HAP-1 (cell line): ENCODE data around the gene ARHGEF4.

Source experiments
- DNase-seq, 2 experiments: peaks; one replicate each; pipeline ENCODE4 v3.0.0-alpha.2; 2016 to 2020; ENCODE audit warnings: low spot score in 2 of 2
- H3K27me3 ChIP-seq: fragments of 250-450 bp; sonication (Bioruptor Pico); 2 replicates; pipeline ENCODE4 v1.5.1; 2020; ENCODE audit warnings: low read depth, mild to moderate bottlenecking, moderate library complexity
- H3K36me3 ChIP-seq: fragments of 250-450 bp; sonication (Bioruptor Pico); replicated peaks from 2 replicates; pipeline ENCODE4 v1.5.1; 2020; ENCODE audit warnings: mild to moderate bottlenecking
- H3K4me1 ChIP-seq: fragments of 250-450 bp; sonication (Bioruptor Pico); 2 replicates; pipeline ENCODE4 v1.5.1; 2020; ENCODE audit warnings: mild to moderate bottlenecking
- H3K4me3 ChIP-seq: fragments of 250-450 bp; sonication (Bioruptor Pico); 2 replicates; pipeline ENCODE4 v1.5.1; 2020; ENCODE audit warnings: mild to moderate bottlenecking, moderate library complexity
- H3K9me3 ChIP-seq: fragments of 250-450 bp; sonication (Bioruptor Pico); 2 replicates; pipeline ENCODE4 v1.5.1; 2020; ENCODE audit warnings: mild to moderate bottlenecking, moderate library complexity
- in situ Hi-C: fragments of 300-500 bp; cut with MboI; formaldehyde crosslinking; loops from 3 replicates; pipeline ENCODE4 v1.14.3; 2020; ENCODE audit warnings: low sequenced_read_pairs, inconsistent platforms, mixed read lengths

ARHGEF4 gene

DNA sequence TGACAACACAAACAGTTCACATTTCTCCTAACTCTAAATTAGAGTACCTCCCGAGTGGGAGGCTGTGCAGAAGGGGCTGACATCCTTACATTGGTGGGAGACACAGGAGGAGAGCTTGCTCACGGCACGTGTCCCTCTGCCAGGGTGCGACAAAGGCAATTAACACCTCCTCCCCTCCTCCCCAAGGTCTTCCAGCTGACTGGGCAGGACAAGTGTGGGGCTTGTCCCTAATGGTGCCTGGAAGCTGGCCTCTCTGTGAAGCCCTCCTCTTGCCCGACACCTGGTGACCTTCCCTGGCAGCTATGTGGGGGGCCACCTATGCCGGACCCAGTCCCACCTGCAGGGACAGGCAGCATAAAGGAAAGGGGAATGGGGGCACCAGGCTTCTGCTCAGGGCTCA, 199.6 kb downstream of the ARHGEF4 start:
- Histone ChIP-seq H3K4me3 (no peak overlapping the region), H3K36me3 (no peaks in the 10 kb centered on the region), H3K4me1 (no peaks in the 10 kb centered on the region), H3K27me3 (peaks cover 8% of the 10 kb centered on the region), H3K9me3 (no peaks in the 10 kb centered on the region)
- in situ Hi-C loops, result no loop called here
- DNase-seq, result no peak

DNA sequence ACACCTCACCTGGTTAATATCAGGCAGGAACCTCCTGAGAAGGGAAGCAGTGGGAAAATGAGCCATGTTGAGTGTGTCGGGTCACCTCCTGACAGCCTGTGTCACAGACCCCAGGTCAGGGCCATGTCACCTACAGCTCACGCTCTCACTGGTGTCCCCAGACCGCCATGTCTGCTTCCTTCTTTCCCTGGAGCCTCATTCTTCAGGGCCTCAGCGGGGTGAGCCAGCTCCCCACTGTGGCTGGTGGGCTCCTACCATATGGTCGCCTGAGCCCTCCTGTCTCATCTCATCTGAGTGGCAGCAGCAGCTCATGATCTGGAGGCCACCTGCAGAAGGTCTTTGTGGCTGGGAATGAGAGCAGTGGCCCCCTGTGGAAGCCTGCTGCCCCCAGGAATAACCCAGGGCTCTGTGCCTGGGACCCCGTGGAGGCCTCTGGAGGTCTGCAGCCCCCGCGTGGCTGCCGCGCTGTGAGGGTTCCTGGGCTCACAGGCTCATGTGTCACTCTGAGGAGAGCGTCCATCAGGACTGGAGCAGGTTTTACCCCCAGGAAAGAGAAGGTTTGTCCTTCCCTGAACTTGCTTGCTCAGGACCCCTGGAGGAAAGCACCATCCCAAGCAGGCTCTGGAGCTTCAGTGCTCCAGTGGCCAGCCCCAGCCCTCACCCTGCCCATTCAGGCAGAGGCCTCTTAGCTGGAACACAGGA, 200.1 kb downstream of the ARHGEF4 start:
- Histone ChIP-seq H3K9me3 (no peaks in the 10 kb centered on the region), H3K4me3 (no peak overlapping the region), H3K36me3 (no peaks in the 10 kb centered on the region), H3K27me3 (peaks cover 8% of the 10 kb centered on the region), H3K4me1 (no peaks in the 10 kb centered on the region)
- in situ Hi-C loops, result no loop called here
- no peak for DNase-seq

DNA sequence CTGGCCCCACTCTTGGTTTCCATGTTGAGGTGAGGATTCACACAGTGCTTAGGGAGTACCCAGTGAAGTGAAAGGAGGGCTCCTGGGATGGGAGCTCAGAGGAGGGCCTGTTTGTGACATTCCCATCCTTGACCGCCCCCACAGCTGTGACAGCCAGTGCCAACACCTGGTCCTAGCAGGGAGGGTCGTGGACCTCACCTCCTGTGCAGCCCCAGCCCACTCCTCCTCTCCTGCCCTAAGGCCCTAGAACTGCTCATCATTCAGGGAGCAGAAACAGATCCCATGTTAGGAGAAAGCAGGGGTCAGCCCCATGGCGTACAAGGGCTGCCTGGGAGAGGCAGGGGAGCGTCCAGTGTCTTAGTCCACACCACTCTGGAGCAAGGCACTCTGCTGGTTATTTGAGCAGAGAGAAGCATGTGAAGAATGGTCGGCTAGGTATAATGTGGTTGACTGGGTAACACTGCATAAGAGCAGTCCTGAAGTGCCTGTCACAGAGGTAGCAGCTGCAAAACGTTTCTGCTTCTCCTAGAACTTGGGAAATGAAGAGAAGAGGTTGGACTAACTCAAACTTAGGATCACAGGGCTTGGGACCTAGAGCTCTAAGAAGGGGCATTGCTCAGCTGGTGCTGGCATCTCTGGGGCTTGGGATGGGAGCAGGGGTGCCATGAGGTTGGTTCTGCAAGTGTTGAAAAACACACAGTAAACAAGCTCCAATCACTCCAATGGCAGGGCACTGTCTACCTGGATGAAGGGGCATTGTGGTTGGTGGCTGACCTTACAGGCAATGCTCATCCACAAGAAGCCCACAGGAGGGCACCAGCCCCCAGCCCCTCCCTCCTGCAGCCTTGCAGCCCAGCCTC, 200.9 kb downstream of the ARHGEF4 start:
- no peaks in the 10 kb centered on the region for H3K9me3 ChIP-seq
- in situ Hi-C loops, result no loop called here
- H3K4me3 ChIP-seq, result no peak overlapping the region
- no peak for DNase-seq
- H3K4me1 ChIP-seq, result no peaks in the 10 kb centered on the region
- peaks cover 8% of the 10 kb centered on the region for H3K27me3 ChIP-seq
- no peaks in the 10 kb centered on the region for H3K36me3 ChIP-seq

DNA sequence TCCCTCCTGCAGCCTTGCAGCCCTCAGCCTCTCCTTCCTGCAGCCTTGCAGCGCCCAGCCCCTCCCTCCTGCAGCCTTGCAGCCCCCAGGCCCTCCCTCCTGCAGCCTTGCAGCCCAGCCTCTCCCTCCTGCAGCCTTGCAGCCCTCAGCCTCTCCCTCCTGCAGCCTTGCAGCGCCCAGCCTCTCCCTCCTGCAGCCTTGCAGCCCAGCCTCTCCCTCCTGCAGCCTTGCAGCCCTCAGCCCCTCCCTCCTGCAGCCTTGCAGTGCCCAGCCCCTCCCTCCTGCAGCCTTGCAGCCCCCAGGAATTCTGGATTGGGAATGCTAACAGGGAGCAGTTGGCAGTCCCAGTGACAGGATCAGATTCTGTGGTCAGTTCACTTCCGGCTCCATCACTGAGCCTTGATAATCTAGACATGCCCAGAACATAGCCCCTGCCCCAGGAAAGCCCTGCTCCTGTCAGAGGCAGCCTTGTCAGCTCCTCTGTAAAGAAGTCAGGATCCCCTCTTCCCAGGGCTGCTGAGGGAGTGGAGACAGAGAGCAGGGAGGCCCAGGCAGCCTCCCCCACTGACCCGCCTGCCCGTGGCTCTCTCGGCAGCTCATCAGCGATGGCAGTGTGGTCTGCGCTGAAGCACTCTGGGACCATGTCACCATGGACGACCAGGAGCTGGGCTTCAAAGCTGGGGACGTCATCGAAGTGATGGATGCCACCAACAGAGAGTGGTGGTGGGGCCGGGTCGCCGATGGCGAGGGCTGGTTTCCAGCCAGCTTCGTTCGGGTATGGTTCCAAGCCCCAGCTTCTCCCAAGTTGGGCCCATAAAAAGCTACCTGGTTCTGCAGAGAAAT, 201.8 kb downstream of the ARHGEF4 start:
- H3K4me3 ChIP-seq, result no peak overlapping the region
- in situ Hi-C loops, result no loop called here
- peaks cover 8% of the 10 kb centered on the region for H3K27me3 ChIP-seq
- no peaks in the 10 kb centered on the region for H3K4me1 ChIP-seq
- no peaks in the 10 kb centered on the region for H3K9me3 ChIP-seq
- DNase-seq, result no peak
- no peaks in the 10 kb centered on the region for H3K36me3 ChIP-seq

GRCh38 chr2:131039101-131039440, 202.4 kb downstream of the ARHGEF4 start:
- H3K4me3 ChIP-seq, result no peak overlapping the region
- no peak for DNase-seq
- in situ Hi-C loops, result no loop called here
- no peaks in the 10 kb centered on the region for H3K9me3 ChIP-seq
- no peaks in the 10 kb centered on the region for H3K36me3 ChIP-seq
- H3K27me3 ChIP-seq, result peaks cover 5% of the 10 kb centered on the region
- no peaks in the 10 kb centered on the region for H3K4me1 ChIP-seq

GRCh38 chr2:131039535-131039907, 202.8 kb downstream of the ARHGEF4 start:
- peaks cover under 1% of the 10 kb centered on the region; the same call in 1 of the 2 replicates for H3K27me3 ChIP-seq
- no peaks in the 10 kb centered on the region for H3K36me3 ChIP-seq
- H3K9me3 ChIP-seq, result no peaks in the 10 kb centered on the region
- in situ Hi-C loops, result no loop called here
- no peak for DNase-seq
- H3K4me3 ChIP-seq, result no peak overlapping the region
- no peaks in the 10 kb centered on the region for H3K4me1 ChIP-seq

- no peak overlapping the region for H3K4me3 ChIP-seq
- DNase-seq, result no peak
- no peaks in the 10 kb centered on the region for H3K4me1 ChIP-seq
- H3K27me3 ChIP-seq, result no peaks in the 10 kb centered on the region
- in situ Hi-C loops, result no loop called here
- no peaks in the 10 kb centered on the region for H3K36me3 ChIP-seq
- no peaks in the 10 kb centered on the region for H3K9me3 ChIP-seq
Observed at GRCh38 chr2:131039908-131040660, 203.4 kb downstream of the ARHGEF4 start.

DNA sequence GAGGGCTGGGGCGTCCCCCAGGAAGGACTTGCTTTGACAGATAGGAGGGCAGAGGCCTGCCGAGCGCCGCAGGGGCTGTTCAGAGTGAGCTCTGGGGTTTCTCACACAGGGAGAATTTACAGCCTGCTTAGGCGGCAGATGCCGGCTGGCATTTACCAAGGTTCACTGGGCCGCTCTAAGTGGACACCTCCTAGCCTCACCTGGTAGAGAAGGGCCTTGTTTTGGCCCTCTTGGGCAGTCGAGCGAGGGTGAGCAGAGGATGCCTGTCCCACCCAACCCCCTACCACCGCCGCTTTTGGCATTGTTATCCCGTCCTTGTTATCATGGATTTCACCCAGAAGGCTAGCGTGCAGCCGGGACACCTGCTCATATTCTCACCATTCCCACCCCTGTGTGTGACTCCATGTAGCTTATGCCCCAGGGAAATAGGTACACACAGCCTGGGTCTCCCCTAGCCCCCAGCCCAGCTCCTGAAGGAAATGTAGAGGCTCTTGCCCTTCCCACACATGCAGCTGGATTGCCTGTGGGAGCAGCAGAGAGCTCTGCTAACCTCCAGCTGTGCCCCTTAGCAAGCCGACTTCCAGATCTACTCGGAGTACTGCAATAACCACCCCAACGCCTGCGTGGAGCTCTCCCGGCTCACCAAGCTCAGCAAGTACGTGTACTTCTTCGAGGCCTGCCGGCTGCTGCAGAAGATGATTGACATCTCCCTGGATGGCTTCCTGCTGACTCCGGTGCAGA, 204.1 kb downstream of the ARHGEF4 start:
- in situ Hi-C loops, result no loop called here
- Histone ChIP-seq H3K4me3 (no peak overlapping the region), H3K9me3 (no peaks in the 10 kb centered on the region), H3K4me1 (no peaks in the 10 kb centered on the region), H3K36me3 (no peaks in the 10 kb centered on the region), H3K27me3 (no peaks in the 10 kb centered on the region)
- DNase-seq, result no peak

DNA sequence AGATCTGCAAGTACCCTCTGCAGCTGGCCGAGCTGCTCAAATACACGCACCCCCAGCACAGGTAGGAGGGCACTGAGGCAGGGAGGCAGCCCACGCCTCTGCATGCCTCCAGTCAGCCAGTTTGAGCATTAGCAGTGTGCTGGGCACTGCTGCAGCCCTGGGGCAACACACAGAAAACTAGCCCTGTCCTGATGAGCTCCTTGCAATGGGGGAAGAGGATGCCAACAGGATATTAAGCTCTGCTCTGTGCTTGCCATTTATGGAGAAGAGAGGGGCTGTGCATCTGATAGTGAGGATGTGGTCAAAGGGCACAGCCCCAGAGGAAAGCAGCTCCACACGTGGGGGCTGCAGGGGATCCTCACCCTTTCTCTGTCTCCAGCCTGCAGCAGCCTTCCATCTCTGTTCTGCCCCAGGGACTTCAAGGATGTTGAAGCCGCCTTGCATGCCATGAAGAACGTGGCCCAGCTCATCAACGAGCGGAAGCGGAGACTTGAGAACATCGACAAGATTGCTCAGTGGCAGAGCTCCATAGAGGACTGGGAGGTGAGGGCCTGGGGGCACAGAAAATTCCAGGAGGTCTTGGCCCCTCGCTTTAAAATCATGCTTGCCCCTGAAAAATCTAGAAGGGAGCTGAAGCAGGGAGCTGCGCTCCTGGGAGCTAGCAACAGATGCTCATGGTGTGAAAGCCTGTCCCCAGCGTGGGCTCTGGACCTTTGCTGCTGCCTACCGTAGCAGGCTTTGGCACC, 204.9 kb downstream of the ARHGEF4 start:
- in situ Hi-C loops, result no loop called here
- no peak for DNase-seq
- Histone ChIP-seq H3K27me3 (no peaks in the 10 kb centered on the region), H3K4me1 (no peaks in the 10 kb centered on the region), H3K4me3 (no peak overlapping the region), H3K36me3 (no peaks in the 10 kb centered on the region), H3K9me3 (no peaks in the 10 kb centered on the region)

DNA sequence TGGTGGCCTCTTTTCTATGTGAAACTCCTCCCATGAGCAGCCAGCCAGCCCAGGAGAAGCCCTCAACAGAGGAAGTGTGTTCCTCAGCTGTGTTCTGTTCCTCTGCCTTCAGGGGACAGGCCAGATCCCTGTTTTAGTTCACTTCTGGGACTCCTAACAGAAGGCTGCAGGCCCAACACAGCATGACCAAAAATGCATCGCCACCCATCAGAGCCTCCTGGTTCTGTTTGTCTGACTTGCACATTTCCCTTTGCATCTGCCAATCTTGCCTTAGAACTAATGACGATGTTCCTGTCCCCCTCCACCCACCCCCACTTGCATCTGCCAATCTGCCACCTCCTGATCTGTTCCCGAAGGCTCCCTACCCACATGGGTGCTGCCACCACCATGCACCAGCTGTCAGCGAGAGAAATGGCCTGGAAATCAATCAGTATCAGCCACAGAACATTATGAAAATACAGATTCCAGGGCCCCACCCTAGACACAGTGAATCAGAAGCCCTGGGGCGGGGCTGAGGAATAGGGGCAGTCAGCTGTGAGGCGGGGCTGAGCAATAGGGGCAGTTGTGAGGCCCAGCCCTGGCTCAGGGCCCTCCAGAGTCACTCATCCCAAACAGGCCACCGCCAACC, 205.5 kb downstream of the ARHGEF4 start:
- Histone ChIP-seq H3K4me3 (no peak overlapping the region), H3K36me3 (peaks cover under 1% of the 10 kb centered on the region; the same call in 1 of the 2 replicates), H3K4me1 (no peaks in the 10 kb centered on the region), H3K9me3 (no peaks in the 10 kb centered on the region), H3K27me3 (no peaks in the 10 kb centered on the region)
- in situ Hi-C loops, result no loop called here
- no peak for DNase-seq

DNA sequence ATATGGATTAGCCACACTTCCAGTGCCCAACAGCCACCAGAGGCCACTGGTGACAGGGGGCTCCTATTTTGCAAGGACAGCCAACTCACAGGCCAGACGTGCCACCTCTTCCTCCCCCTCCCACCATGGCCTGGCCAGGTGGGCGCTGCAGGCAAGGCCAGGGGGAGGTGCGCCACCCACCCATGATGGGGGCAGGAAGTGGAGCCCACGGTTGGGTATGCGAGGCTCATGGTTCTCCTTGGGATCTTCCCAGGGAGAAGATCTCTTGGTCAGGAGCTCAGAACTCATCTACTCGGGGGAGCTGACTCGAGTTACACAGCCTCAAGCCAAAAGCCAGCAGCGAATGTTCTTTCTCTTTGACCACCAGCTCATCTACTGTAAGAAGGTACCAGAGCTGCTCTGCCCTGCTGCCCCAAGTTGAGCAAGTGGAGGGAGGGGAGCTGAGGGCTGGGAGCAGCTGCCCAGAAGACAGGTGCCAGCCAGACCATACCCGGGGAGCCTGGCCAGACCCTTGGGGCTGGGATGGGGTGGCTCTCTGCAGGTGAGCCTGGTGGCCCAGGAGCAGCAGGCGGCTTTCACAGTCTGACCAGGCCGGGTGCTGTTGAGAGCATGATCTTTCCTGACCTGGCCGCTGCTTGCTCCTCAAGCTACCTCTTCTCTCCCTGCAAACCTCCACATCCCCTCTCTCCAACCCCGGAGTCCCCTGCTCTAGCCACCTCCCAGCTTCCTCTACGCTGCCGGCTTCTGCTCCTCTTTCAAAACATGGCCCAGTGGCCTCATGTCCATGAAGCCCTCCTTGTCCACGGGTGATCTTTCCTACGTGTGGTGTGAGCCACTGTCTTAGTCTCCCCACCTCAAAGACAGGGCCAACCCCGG, 206.7 kb downstream of the ARHGEF4 start:
- in situ Hi-C loops, result no loop called here
- Histone ChIP-seq H3K9me3 (no peaks in the 10 kb centered on the region), H3K4me3 (no peak overlapping the region), H3K4me1 (no peaks in the 10 kb centered on the region), H3K27me3 (no peaks in the 10 kb centered on the region), H3K36me3 (peaks cover 12% of the 10 kb centered on the region)
- no peak for DNase-seq
